Gastroesophageal sphincter (tissue), 4 donors: Measurements from ENCODE around the gene PNPLA3. TPM values are rescaled to one million over a fixed set of nuclear protein-coding genes. Genes with fewer than 3 reads are reported as not detected.

Experiments used
- ATAC-seq: fragments of 150-250 bp; one replicate; pipeline ENCODE4 v1.9.1; 2016; ENCODE audit warnings: mild to moderate bottlenecking, moderate library complexity
- H3K27ac ChIP-seq, 4 donors: fragments of 200-600 bp; sonication (generic) in 3 of 4; 1 replicate in 3 of 4; 2 replicates in 1 of 4; pipeline ENCODE4 v1.5.1; 2016 to 2019
- H3K27me3 ChIP-seq: fragments of 200-600 bp; sonication (generic); one replicate; pipeline ENCODE4 v1.5.1; 2019
- H3K36me3 ChIP-seq, 2 donors: fragments of 200-600 bp; sonication (generic); one replicate each; pipeline ENCODE4 v1.5.1; 2019; ENCODE audit warnings: control low read depth in 1 of 2
- H3K4me1 ChIP-seq, 3 donors: fragments of 200-600 bp; sonication (generic); 1 replicate in 2 of 3; 2 replicates in 1 of 3; pipeline ENCODE4 v1.5.1; 2016 to 2019; ENCODE audit warnings: control low read depth in 2 of 3
- H3K4me3 ChIP-seq, 2 donors: fragments of 200-600 bp; sonication (generic); one replicate each; pipeline ENCODE4 v1.5.1; 2019; ENCODE audit warnings: mild to moderate bottlenecking in 1 of 2, moderate library complexity in 1 of 2
- H3K9me3 ChIP-seq, 3 donors: fragments of 200-600 bp; sonication (generic); one replicate each; pipeline ENCODE4 v1.5.1; 2017 to 2019; ENCODE audit warnings: control low read depth in 2 of 3
- EP300 ChIP-seq: sonication (generic); formaldehyde crosslinking; IDR thresholded peaks from one replicate; pipeline ENCODE4 v1.6.1; 2017; ENCODE audit warnings: antibody characterized with exemption, mild to moderate bottlenecking
- POLR2A ChIP-seq, 2 donors: fragments of 450-650 bp; IDR thresholded peaks; one replicate each; pipeline ENCODE4 v1.6.1; 2017; ENCODE audit warnings: antibody characterized with exemption in 2 of 2, mild to moderate bottlenecking in 2 of 2, moderate library complexity in 1 of 2
- POLR2AphosphoS5 ChIP-seq: sonication (generic); formaldehyde crosslinking; IDR thresholded peaks from one replicate; pipeline ENCODE4 v1.6.1; 2017; ENCODE audit warnings: antibody characterized with exemption
- WGBS, 2 donors: methylation state at CpG; one replicate each; pipeline ENCODE4 v1.1.5; 2018; ENCODE audit warnings: low coverage in 1 of 2; 5-methylcytosine and 5-hydroxymethylcytosine counted together
- total RNA-seq, 4 donors: library from RNA; depleted of rRNA; stranded (reverse); fragments of >200 nt; gene quantifications; one replicate each; pipeline ENCODE4 v1.1.0, GENCODE V29; 2016
- TF ChIP-seq, protein P1 (sequence below), 4 experiments: fragments of 200-600 bp in 2 of 4; fragments of 450-650 bp in 2 of 4; sonication (generic) in 1 of 4; IDR thresholded peaks; one replicate each; pipeline ENCODE4 v1.5.1; 2017 to 2019; ENCODE audit warnings: antibody characterized with exemption in 4 of 4, mild to moderate bottlenecking in 2 of 4, moderate library complexity in 2 of 4

The PNPLA3 gene
- total RNA-seq, 4 donors from 2014 or later: not detected

DNA sequence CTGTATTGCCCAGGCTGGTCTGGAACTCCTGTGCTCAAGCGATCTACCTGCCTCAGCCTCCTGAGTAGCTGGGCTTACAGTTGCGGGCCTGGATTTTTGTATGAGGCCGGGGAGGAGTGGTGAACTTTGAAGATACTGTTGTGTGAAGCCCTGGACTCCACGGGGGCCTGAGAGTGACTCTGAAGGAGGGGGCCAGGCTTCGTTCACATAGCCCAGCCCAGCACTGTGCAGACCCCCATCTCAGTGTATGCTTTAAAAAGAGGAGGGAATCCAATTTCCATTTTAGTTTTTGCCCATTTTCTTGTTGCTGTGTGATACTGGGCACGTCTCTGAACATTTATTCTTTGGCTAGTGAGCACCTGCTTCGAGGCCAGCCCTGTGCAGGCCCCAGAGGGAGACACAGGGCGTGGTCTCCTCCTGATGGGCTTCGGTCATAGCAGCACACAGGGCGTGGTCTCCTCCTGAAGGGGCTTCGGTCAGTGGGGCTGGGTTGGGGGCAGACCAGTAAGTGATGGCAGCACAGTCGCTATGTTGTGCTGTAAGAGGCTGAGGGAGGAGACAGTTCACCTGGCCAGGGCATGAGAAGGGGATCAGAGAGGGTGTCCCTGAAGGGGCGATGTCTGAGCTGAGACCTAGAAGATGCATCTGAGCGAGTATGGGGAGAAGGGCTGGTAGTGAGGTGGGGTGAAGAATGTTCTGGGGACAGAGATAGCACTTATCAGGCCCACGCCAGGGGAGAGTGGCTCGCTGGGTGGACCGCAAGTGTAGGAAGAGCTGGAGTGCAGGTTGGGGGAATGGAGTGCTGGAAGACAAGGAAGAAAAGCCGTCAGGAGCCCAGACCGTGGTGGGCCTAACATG is 45.6 kb downstream of the PNPLA3 start:
- Histone ChIP-seq H3K36me3 (peaks cover 0 to 98% of the 10 kb centered on the region in 2 donors), H3K27ac (no peak overlapping the region), H3K9me3 (no peaks in the 10 kb centered on the region), H3K27me3 (no peaks in the 10 kb centered on the region), H3K4me1 (no peaks in the 10 kb centered on the region), H3K4me3 (no peak overlapping the region)
- no peak for ATAC-seq
- TF ChIP-seq POLR2AphosphoS5: no peak
- TF ChIP-seq POLR2A (IDR thresholded peaks at IDR 0.05): no peak
- TF ChIP-seq, protein P1, sequence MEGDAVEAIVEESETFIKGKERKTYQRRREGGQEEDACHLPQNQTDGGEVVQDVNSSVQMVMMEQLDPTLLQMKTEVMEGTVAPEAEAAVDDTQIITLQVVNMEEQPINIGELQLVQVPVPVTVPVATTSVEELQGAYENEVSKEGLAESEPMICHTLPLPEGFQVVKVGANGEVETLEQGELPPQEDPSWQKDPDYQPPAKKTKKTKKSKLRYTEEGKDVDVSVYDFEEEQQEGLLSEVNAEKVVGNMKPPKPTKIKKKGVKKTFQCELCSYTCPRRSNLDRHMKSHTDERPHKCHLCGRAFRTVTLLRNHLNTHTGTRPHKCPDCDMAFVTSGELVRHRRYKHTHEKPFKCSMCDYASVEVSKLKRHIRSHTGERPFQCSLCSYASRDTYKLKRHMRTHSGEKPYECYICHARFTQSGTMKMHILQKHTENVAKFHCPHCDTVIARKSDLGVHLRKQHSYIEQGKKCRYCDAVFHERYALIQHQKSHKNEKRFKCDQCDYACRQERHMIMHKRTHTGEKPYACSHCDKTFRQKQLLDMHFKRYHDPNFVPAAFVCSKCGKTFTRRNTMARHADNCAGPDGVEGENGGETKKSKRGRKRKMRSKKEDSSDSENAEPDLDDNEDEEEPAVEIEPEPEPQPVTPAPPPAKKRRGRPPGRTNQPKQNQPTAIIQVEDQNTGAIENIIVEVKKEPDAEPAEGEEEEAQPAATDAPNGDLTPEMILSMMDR (IDR thresholded peaks at IDR 0.05): no peak
- TF ChIP-seq EP300: no peak
- 87 to 91% methylated on average over 7 to 14 of the region's 19 CpGs for WGBS, 2 donors

DNA sequence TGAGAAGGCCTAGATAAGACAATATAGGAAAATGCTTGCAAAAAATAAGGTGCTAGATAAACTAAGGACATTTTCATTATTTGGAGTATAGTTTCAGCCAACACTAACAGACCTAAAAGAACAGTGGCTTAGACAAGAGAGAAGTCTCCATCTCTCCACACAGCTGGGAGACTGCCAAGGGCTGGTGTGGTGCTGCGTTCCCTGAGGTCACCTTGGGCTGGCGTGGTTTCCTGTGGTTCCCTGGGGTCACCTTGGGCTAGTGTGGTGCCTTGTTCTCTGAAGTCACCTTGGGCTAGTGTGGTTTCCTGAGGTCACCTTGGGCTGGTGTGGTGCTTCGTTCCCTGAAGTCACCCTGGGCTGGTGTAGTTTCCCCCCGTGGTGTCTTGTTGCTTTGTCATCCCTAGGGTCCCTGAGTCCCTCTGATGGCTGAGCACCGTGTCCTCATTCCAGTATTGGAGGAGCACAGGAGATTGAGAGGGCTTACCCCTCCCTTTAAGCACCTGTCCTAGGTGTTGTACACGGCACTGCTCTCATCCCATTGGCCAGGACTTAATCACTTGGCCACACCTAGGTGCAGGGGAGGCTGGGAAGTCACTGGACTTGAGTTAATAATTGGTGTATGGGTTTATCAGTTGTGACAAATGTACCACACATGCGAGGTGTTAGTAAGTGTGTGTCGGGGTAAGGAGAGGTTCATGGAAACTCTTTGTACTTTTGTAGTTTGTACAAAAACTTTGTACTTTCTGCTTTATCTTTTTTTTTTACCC is 46.6 kb downstream of the PNPLA3 start:
- Histone ChIP-seq H3K27ac (no peak overlapping the region), H3K36me3 (peaks cover 0 to 98% of the 10 kb centered on the region in 2 donors), H3K27me3 (no peaks in the 10 kb centered on the region), H3K4me3 (no peak overlapping the region), H3K4me1 (no peaks in the 10 kb centered on the region), H3K9me3 (no peaks in the 10 kb centered on the region)
- TF ChIP-seq, protein P1 (IDR thresholded peaks at IDR 0.05): no peak
- TF ChIP-seq EP300: no peak
- TF ChIP-seq POLR2A (IDR thresholded peaks at IDR 0.05): no peak
- TF ChIP-seq POLR2AphosphoS5: no peak
- no peak for ATAC-seq
- WGBS, 2 donors: 92% methylated on average over 2 to 8 of the region's 8 CpGs

DNA sequence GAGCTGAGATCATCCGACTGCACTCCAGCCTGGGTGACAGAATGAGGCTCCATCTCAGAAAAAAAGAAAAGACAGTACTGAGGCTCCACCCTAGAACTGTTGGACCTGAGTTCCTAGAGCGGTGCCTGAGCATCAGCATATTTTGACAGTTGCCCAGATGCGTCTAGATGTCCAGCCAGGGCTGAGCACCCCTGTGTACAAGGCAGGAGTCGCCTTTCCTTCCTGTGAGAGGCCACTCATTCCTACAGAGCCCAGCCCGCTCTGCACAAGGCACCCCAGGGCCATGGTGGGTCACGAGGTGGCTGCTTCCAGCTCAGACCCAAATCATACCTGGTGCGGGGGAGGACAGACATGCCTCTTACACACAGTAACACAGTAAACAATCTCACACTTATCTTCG is 47.5 kb downstream of the PNPLA3 start:
- 81 to 86% methylated on average over 1 to 6 of the region's 8 CpGs for WGBS, 2 donors
- H3K27me3 ChIP-seq: no peaks in the 10 kb centered on the region
- no peak overlapping the region for H3K4me3 ChIP-seq
- ATAC-seq: no peak
- no peaks in the 10 kb centered on the region for H3K4me1 ChIP-seq
- H3K36me3 ChIP-seq: peaks cover 0 to 98% of the 10 kb centered on the region in 2 donors
- no peak overlapping the region for H3K27ac ChIP-seq
- no peaks in the 10 kb centered on the region for H3K9me3 ChIP-seq
- TF ChIP-seq POLR2A (IDR thresholded peaks at IDR 0.05) (no peak), POLR2AphosphoS5 (no peak), EP300 (no peak)
- TF ChIP-seq, protein P1 (IDR thresholded peaks at IDR 0.05): no peak

DNA sequence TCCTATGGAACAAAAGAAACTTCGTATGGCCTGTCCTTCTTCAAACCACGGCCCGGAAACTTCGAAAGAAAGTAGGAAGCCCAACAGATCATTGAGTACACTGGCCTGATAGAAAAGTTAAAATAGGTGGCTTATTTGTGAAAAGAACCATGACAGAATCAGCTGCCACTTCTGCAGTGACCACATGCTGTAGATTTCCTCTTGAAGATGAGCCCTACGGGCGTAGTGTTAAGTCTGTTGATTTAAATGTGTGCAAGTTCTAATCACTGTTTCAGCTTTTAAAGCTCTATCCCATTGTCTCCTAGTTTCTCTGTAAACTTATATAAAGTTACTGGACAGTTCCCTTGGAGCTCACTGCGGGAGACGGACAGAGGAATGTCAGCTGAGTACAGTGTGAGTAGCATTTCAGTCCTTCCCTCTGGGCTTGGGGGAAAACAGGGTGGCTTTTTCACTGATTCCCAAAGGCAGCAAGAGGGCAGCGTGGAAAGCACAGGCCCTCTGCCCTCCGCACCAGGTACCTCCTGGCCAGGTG is 49.4 kb downstream of the PNPLA3 start:
- ATAC-seq: no peak
- no peaks in the 10 kb centered on the region for H3K9me3 ChIP-seq
- no peaks in the 10 kb centered on the region for H3K4me1 ChIP-seq
- no peak overlapping the region for H3K4me3 ChIP-seq
- H3K27me3 ChIP-seq: no peaks in the 10 kb centered on the region
- no peak for TF ChIP-seq POLR2AphosphoS5
- TF ChIP-seq EP300: no peak
- TF ChIP-seq POLR2A (IDR thresholded peaks at IDR 0.05): no peak
- TF ChIP-seq, protein P1 (IDR thresholded peaks at IDR 0.05): no peak
- WGBS, 2 donors: 88 to 90% methylated on average over 6 to 7 of the region's 10 CpGs
- H3K27ac ChIP-seq: no peak overlapping the region
- peaks cover 0 to 98% of the 10 kb centered on the region in 2 donors for H3K36me3 ChIP-seq
